Stomach (tissue), 9 donors: ENCODE measurements around the gene OR2A7. TPM values are rescaled to one million over a fixed set of nuclear protein-coding genes. Genes with fewer than 3 reads are reported as not detected.
"Not testable (repeated sequence)": the region's sequence is repeated elsewhere in the genome, so short reads cannot be mapped to it uniquely, and the experiment has no call there.

ENCODE experiments used
- DNase-seq, 2 donors: peaks; one replicate each; pipeline versions ENCODE4 v3.0.0 to v3.0.0-alpha.2; 2013 to 2019
- H3K27ac ChIP-seq, 5 donors: fragments of 200-600 bp in 4 of 5; sonication (generic) in 4 of 5; one replicate each; pipeline ENCODE4 v1.5.1; 2013 to 2019; ENCODE audit warnings: mild to moderate bottlenecking in 1 of 5, moderate library complexity in 1 of 5
- H3K27me3 ChIP-seq, 3 donors: fragments of 200-600 bp; sonication (generic); one replicate each; pipeline ENCODE4 v1.5.1; 2017 to 2019; ENCODE audit warnings: mixed run types in 1 of 3
- H3K36me3 ChIP-seq, 4 donors: fragments of 200-600 bp; sonication (generic); 1 replicate in 3 of 4; 2 replicates in 1 of 4; pipeline ENCODE4 v1.5.1; 2016 to 2019
- H3K4me1 ChIP-seq, 4 donors: fragments of 200-600 bp; sonication (generic); one replicate each; pipeline ENCODE4 v1.5.1; 2016 to 2019
- H3K4me3 ChIP-seq, 4 donors: fragments of 200-600 bp; sonication (generic) in 3 of 4; one replicate each; pipeline ENCODE4 v1.5.1; 2016 to 2019; ENCODE audit warnings: mild to moderate bottlenecking in 1 of 4
- H3K9me3 ChIP-seq, 4 donors: fragments of 200-600 bp; sonication (generic); one replicate each; pipeline ENCODE4 v1.5.1; 2016 to 2019
- WGBS, 5 donors: extraction: QIAGEN DNeasy Blood & Tissue Kit in 3 of 5; methylation state at CpG; one replicate each; pipeline versions ENCODE4 v1.1.5 to v1.1.7; 2013 to 2018; 5-methylcytosine and 5-hydroxymethylcytosine counted together
- intact Hi-C: fragments of 100-400 bp; cut with DNase I; formaldehyde crosslinking; loops from one replicate; pipeline ENCODE4 v1.15.1; 2023; ENCODE audit warnings: low total_unique reads
- polyA plus RNA-seq, 3 donors: library from polyadenylated mRNA; stranded (reverse); fragments of 200-250 nt; gene quantifications; one replicate each; pipeline ENCODE4 v1.2.3, GENCODE V29; 2013
- total RNA-seq, 5 donors: library from RNA; depleted of rRNA; stranded (reverse); fragments of >200 nt; gene quantifications; one replicate each; pipeline versions ENCODE4 v1.1.0 to v1.2.3, GENCODE V29; 2014 to 2016
- donor health status: healthy with polysubstance abuse.
- donor health status: Bipolar disorder and iron deficiency.
- donor health status: healthy.

OR2A7 gene
- total and polyA plus RNA-seq, 8 donors = 0.44 to 68.8 (median 7.6) TPM; not detected in 2

GRCh38 chr7:144287171-144287784, 22.7 kb upstream of the OR2A7 start:
- H3K4me3 ChIP-seq, H3K36me3 ChIP-seq, DNase-seq, H3K27me3 ChIP-seq, intact Hi-C loops, H3K27ac ChIP-seq, H3K9me3 ChIP-seq, H3K4me1 ChIP-seq: not testable (repeated sequence)
- no CpG with 5 or more reads among the region's 3 CpGs for WGBS, 5 donors

- H3K27me3 ChIP-seq, intact Hi-C loops: not testable (repeated sequence)
- WGBS, 5 donors = no CpG with 5 or more reads among the region's 6 CpGs
These were observed 19.1 kb upstream of the OR2A7 start for GRCh38 chr7:144283716-144284115.

GRCh38 chr7:144282490-144282889, 17.9 kb upstream of the OR2A7 start:
- DNase-seq, intact Hi-C loops, H3K36me3 ChIP-seq, H3K4me1 ChIP-seq, H3K9me3 ChIP-seq, H3K27ac ChIP-seq, H3K27me3 ChIP-seq, H3K4me3 ChIP-seq: not testable (repeated sequence)
- 86 to 100% (median 96%) methylated on average over 2 to 4 of the region's 4 CpGs for whole genome bisulfite sequencing, 5 donors

More at GRCh38 chr7:144283716-144284115, 19.1 kb upstream of the OR2A7 start:
- not testable (repeated sequence) for H3K4me3 ChIP-seq, H3K27ac ChIP-seq, H3K9me3 ChIP-seq, DNase-seq, H3K4me1 ChIP-seq, H3K36me3 ChIP-seq

- H3K4me3 ChIP-seq, H3K36me3 ChIP-seq, intact Hi-C loops, H3K27ac ChIP-seq, H3K4me1 ChIP-seq, H3K9me3 ChIP-seq, H3K27me3 ChIP-seq, DNase-seq: not testable (repeated sequence)
- no CpG with 5 or more reads among the region's 8 CpGs for WGBS, 5 donors
These were observed 17.4 kb upstream of the OR2A7 start for GRCh38 chr7:144281981-144282380.

GRCh38 chr7:144280010-144280409, 15.4 kb upstream of the OR2A7 start:
- DNase-seq, H3K4me3 ChIP-seq, intact Hi-C loops, H3K27me3 ChIP-seq, H3K4me1 ChIP-seq, H3K36me3 ChIP-seq, H3K9me3 ChIP-seq, H3K27ac ChIP-seq: not testable (repeated sequence)
- 83 to 100% (median 97%) methylated on average over 2 to 4 of the region's 6 CpGs for WGBS, 5 donors

- H3K27ac ChIP-seq, H3K9me3 ChIP-seq, H3K27me3 ChIP-seq, H3K4me3 ChIP-seq, H3K4me1 ChIP-seq, DNase-seq, intact Hi-C loops, H3K36me3 ChIP-seq: not testable (repeated sequence)
- 90 to 100% (median 96%) methylated on average over 4 of the region's 6 CpGs for WGBS, 5 donors
These were observed 10.7 kb upstream of the OR2A7 start for GRCh38 chr7:144275281-144275680.

- H3K4me3 ChIP-seq, H3K27ac ChIP-seq, H3K4me1 ChIP-seq, H3K36me3 ChIP-seq, intact Hi-C loops, H3K9me3 ChIP-seq, DNase-seq, H3K27me3 ChIP-seq: not testable (repeated sequence)
- WGBS, 5 donors = 100% methylated on average over 2 of the region's 19 CpGs; no CpG with 5 or more reads in 4 of the 5 donors
These were observed 4.6 kb upstream of the OR2A7 start, which contains the start of gene CTAGE8 for GRCh38 chr7:144269188-144269587. Gene CTAGE8 (minus strand): TSS chr7:144269288. CDS start chr7:144269250, 38 bp downstream.

- H3K27me3 ChIP-seq, H3K4me1 ChIP-seq, H3K27ac ChIP-seq, H3K9me3 ChIP-seq, DNase-seq, intact Hi-C loops, H3K4me3 ChIP-seq, H3K36me3 ChIP-seq: not testable (repeated sequence)
- WGBS, 5 donors = no CpG with 5 or more reads among the region's 2 CpGs
These were observed 2.5 kb downstream of the OR2A7 start for GRCh38 chr7:144262128-144262527.

- H3K9me3 ChIP-seq, intact Hi-C loops, H3K27me3 ChIP-seq, H3K4me1 ChIP-seq, H3K4me3 ChIP-seq, H3K27ac ChIP-seq, H3K36me3 ChIP-seq, DNase-seq: not testable (repeated sequence)
- no CpG with 5 or more reads among the region's 14 CpGs for WGBS, 5 donors
These were observed 5.5 kb downstream of the OR2A7 start for GRCh38 chr7:144259067-144259466.
